ENCODE data around the gene SLAMF9.
A peak's percentile ranks its signal among the peaks of the same experiment; 100 is the strongest.

Gene SLAMF9

DNA sequence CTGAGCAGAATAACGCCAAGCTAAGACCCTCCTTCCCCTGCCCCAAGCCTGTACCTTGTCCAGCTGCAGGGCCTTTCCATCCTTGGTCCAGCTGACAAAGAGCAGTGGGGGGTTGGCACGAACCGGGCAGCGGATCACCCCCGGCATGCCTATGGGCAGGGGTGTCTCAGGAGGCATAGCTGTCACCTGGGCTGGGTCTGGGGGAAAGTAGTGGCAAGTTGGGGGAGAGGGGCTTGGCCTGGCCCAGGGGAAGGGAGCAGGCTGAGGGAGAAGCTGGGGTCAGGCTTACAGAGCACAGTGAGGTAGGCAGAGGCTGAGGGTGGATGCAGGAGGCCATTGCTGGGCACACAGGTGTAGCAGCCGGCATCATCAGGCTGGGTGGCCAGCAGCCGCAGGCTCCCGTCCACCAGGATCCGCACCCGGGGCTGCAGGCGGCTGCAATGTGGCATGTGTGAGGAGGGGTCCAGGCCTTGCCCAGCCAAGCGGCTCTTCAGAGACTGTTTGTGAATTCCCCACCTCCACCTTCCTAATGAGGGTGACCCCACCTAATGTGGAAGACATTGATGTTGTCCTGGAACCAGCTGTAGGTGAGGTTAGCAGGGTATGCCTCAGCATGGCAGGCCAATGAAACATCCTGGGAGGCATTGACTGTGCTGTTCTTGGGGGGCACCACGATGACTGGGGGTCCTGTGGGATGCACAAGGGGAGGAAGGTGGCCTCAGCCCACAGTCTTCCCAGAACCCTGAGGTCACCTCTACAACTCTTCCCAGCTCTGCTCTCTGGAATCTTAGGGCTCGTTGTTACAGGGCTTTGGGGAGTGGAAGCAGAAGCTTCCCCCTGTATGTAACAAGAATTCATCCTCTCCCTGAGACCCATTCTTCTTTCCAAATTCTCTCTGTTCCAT is 19.6 kb downstream of the SLAMF9 start:
- DNase-seq (ENCODE audit: low read depth in 3 of 3): no peak

DNA sequence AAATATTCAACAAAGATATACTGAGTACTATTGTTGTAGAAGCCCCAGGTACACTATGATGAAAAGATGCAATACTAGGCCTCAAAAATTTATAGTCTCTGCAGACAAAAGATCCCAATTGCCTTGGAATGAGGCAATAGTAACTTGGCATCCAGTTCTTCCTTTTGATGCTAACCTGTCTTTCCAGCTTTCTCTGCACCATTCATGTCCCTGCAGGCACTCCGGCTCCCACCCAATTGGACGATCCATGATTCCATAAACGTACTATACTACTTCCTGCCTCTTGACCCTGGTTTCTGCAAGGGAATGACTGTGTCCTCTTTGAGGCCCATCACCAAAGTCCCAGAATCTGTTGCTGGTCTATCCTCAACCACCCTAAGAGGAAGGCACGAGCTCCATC is 20.7 kb downstream of the SLAMF9 start:
- no peak for DNase-seq (ENCODE audit: low read depth in 3 of 3)

- DNase-seq (ENCODE audit: low read depth in 3 of 3): no peak
Observed at GRCh38 chr1:159932296-159933285, 21.4 kb downstream of the SLAMF9 start.

DNA sequence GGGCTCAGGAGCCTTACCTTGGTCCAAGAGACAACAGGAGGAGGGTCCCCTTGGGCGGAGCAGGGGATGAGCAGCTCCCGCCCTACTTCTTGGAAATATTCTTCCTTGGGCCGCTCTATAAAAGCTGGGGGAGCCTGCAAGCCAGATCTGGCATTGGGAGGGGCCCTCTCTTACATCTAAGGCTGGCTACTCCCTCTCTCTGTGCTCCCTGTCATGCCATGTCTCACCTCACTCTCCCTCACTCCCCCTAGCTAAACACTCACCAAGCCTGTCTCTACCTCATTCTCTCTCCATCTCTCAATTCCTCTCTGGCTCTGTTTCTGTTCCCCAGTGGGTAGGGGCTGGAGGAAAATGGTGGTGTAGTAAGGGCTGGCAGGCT is 22.3 kb downstream of the SLAMF9 start:
- DNase-seq (ENCODE audit: low read depth in 3 of 3): no peak

DNA sequence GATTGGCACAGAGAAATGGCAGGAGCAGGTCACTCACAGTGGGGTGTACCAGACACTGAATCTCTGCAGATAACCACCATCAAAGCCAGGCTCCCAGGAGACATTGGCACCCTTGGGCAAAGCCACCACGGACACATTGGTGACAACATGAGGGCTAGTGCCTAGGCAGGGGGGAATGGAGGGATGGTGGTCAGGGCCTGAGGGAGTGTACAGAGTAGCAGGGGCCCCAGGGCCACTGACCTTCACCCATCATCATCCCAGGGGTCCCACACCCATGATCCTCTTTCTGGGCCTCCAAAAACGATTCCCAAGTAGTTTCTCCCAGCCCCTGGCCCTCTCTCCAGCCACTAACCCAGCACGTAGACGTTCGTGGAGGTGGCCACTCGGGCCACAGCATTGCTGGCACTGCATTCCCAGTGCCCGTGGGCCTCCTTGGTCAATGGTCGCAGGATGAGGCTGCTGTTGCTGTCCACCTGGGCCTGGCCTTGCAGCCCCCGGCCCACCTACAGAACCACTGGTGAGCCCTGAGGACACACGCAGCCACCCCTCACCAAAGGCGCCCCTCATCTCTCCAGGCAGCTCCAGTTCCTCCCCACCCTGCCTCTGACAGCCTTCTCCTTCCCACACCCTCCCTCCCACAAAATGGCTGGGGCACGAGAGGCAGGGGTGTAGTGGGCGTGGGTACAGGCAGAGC is 22.8 kb downstream of the SLAMF9 start:
- DNase-seq (ENCODE audit: low read depth in 3 of 3): no peak

DNA sequence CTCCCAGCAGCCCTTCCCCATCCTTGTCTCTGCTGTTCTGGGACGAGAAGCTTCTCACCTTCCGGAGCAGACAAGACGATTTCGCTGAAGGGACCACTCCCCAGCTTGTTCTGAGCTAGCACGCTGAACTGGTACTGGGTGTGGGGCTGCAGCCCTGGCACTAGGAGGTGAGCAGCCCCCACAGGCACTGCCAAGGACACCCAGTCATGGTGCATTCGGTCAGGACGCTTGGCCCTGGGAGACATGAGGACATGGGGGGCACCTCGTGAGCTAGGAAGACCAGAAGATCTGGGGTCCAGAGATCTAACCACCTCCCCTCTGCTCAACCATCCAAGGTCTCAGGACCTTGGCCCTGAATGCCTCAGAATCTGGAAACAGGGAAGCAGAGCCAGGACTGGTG is 23.4 kb downstream of the SLAMF9 start:
- DNase-seq (ENCODE audit: low read depth in 3 of 3): no peak

DNA sequence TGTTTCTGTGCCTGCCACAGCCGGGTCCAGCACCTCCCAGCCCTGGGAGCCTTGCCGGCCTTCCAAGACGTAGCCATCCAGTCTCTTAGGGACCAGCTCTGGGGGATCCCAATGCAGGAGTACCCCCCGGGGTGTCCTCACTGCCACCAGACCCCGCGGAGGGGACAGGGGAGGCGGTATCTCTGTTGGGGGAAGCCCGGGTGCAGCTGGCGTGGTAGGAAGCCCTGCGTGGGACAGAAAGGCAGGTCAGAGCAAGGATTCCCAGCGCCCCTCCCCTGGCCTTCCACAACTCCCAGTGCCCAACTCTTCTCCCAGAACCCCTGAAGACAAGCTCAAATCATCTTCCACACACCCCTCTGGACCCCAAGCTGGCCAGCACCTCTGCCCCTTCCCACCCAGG is 23.8 kb downstream of the SLAMF9 start:
- DNase-seq (ENCODE audit: low read depth in 3 of 3): no peak

GRCh38 chr1:159929155-159930051 is 24.6 kb downstream of the SLAMF9 start:
- no peak for DNase-seq (ENCODE audit: low read depth in 3 of 3)

DNA sequence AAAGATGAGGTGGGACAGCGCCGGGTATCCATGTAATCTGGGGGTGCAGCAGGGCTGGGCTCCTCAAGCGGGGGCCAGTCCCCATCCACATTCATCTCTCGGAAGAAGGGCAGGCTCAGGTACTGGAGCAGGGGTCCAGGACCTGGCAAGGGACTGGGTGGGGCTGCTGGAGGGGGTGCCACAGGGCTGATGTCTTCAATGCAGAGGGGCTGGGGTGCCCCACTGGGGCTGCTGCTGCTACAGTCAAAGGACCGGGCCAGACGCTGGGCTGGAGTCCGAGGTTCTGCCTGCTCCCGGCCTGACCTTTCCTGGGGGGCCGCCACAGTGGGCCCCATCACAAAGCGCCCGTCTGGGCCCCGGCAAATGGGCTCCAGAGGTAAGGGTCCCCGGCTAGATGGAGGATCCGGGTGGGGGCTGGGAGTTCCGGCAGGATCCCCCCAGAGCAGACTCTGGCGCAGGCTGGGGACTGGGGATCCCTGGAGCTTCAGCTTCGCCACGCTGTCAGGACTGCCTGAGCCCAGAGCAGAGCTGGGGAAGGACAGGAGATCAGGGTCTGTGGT is 25.5 kb downstream of the SLAMF9 start:
- no peak for DNase-seq (ENCODE audit: low read depth in 3 of 3)

GRCh38 chr1:159927849-159928431 is 26.1 kb downstream of the SLAMF9 start:
- DNase-seq (ENCODE audit: low read depth in 3 of 3): no peak

- DNase-seq (ENCODE audit: low read depth in 3 of 3): no peak
Observed at GRCh38 chr1:159927211-159927848, 26.7 kb downstream of the SLAMF9 start.

- no peak for DNase-seq (ENCODE audit: low read depth in 3 of 3)
Observed at GRCh38 chr1:159925719-159926078, 28.3 kb downstream of the SLAMF9 start.

DNA sequence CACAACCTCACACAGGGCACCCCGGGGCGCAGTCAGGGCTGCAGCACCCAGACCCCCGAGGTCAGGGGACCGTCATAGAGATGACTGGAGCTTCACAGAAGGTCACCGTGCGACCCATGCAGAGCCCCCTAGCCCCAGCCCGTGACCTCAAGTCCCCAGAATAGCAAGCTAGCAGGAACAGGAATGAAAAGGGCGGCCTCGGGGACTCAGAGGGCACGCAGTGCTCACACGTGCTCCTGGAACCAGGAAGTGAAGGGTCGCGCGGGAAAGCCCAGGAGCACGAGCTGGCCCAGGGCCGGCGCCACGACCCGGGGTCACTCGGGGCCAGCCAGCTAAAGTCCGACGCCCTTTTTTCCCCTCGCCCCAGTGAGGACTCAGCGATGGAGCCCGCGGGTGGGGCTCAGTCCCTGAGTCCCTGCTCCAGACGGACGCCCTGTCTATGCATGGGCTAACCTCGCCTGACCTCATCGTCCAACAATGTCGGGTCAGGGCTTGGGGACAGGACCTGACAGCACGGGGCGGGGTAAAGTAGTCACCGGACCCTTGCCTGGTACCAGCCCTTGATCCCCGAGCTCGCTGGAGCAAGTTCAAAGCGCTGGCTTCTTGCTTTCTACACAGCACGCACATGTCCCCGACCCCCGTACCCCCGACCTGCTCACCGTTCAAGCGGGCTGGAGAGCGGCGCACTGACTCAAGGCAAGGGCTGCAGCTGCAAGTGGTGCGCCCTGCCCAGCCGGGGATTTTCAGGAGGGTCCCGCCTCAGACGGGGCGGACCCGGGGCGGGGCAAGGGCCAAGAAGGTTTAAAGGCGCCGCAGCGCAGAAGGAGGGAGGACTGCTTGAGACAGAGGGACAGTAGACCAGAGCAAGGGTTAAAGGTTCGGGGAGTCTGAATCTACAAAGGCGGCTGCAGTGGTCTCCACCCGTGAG is 29.0 kb downstream of the SLAMF9 start, which contains the start of gene TAGLN2:
Gene TAGLN2, minus strand, starts transcription at position 717 of the 928 bp plus-strand sequence. CDS start 4,998 bp downstream, outside the sequence.
- peak; percentile 78 to 84 (median 78) for DNase-seq (ENCODE audit: low read depth in 3 of 3)

- DNase-seq (ENCODE audit: low read depth in 3 of 3): peak in 1 of 3 experiments; percentile 26
Observed at GRCh38 chr1:159924025-159924790, 29.8 kb downstream of the SLAMF9 start.

GRCh38 chr1:159923203-159924024 is 30.6 kb downstream of the SLAMF9 start:
- peak in 2 of 3 experiments; percentile 60 to 66 for DNase-seq (ENCODE audit: low read depth in 3 of 3)

DNA sequence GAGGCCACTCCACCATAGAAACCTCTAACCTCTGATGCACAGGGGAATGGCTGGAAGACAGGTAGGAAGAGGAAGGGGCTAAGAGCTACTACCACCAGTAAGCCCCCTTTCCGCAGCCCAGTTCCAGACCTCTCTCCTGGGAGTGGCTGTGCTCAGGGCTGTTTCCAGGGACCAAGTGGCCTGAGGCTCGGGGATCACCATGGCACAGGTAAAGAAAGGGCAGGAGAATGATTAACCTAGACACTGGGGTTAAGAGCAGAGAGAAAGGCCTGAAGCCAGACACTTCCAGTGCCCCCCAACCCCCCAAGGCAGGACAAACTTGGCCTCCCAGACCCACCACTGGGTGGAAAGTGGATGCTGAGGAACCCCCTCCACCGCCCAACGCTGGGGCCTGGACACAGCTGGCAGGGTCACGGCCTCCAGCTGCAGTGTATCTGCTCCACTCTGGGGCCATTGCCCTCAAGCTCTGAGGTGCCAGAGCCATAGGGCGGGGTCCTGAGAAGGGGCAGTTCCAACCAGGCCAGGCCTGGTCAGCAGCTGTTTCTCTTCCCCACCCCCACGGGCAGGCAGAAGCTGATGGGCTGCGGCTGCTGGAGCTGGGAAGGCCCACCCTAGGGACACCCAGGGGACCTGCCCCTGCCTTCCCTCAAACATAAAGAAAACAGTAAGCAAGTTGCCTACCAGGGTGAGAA is 31.4 kb downstream of the SLAMF9 start:
- DNase-seq (ENCODE audit: low read depth in 3 of 3): no peak

All from stimulated activated CD4-positive, alpha-beta T cell treated with anti-CD3 and anti-CD28 coated beads, TNF-alpha, amount 100 ng/mL, for 4 hours (primary cell).